ENCODE measurements around the gene PRIM2.
"Not testable (repeated sequence)": the region's sequence is repeated elsewhere in the genome, so short reads cannot be mapped to it uniquely, and the experiment has no call there.

GRCh38 chr6:57347597-57347996, 30.2 kb downstream of the PRIM2 start:
- TF ChIP-seq POLR2AphosphoS5, CTCF, POLR2A (IDR thresholded peaks at IDR 0.05): not testable (repeated sequence)
